Inferior parietal cortex (tissue), 1 donor: ENCODE measurements around the gene PAX2.
"Not testable (repeated sequence)": the region's sequence is repeated elsewhere in the genome, so short reads cannot be mapped to it uniquely, and the experiment has no call there.

Experiments used
- DNase-seq: peaks from one replicate; pipeline ENCODE4 v3.0.0-alpha.2; 2016; ENCODE audit errors: extremely low spot score

Gene PAX2

GRCh38 chr10:100744987-100745881, at the start of gene PAX2:
PAX2 (plus strand) TSS chr10:100745582; CDS start chr10:100746261, 679 bp downstream.
- DNase-seq, result no peak

GRCh38 chr10:100696477-100696901, 48.9 kb upstream of the PAX2 start:
- DNase-seq, result no peak

DNA sequence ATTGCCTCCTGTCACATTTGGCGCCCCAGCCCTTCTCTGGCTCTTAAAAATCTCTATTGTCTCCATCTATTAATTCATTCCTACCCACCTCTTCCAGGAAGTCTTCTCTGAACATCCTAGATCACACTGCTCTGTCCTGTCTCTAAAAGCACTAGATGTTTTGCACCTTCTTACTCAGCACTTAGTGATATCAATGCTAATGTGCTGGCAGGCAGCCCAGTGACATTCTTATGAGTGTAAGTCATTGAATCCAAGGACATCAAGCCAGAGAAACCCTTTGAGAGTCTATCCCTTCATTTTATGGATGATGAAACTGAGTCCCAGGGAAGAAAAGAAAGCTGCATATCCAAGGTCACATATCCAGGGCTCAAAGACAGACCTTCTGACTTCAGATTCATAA, 48.3 kb upstream of the PAX2 start:
- DNase-seq, result no peak

DNA sequence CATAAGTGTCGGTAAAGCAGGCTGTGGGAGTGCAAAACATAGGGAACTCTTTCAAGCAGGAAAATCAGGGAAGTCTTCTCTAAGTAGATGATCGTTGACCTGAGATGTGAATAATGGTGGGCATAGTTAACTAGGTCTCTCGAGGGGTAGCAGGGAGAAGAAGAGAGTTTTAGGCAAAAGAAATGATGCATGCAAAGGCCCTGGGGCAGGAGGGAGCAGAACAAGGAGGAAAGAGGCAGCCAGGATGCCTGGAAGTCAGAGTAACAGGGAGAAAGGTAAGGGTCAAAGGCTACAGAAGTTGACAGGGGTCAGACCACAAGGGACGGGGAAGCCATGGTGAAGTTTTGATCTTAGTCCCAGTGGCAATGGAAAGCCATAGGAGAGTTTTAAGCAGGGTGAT, 47.8 kb upstream of the PAX2 start:
- DNase-seq, result no peak

DNA sequence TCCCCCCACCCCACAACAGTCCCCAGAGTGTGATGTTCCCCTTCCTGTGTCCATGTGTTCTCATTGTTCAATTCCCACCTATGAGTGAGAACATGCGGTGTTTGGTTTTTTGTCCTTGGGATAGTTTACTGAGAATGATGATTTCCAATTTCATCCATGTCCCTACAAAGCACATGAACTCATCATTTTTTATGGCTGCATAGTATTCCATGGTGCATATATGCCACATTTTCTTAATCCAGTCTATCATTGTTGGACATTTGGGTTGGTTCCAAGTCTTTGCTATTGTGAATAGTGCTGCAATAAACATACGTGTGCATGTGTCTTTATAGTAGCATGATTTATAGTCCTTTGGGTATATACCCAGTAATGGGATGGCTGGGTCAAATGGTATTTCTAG, 43.7 kb upstream of the PAX2 start:
- not testable (repeated sequence) for DNase-seq

- DNase-seq, result no peak
Measured at GRCh38 chr10:100705139-100705538, 40.2 kb upstream of the PAX2 start.

DNA sequence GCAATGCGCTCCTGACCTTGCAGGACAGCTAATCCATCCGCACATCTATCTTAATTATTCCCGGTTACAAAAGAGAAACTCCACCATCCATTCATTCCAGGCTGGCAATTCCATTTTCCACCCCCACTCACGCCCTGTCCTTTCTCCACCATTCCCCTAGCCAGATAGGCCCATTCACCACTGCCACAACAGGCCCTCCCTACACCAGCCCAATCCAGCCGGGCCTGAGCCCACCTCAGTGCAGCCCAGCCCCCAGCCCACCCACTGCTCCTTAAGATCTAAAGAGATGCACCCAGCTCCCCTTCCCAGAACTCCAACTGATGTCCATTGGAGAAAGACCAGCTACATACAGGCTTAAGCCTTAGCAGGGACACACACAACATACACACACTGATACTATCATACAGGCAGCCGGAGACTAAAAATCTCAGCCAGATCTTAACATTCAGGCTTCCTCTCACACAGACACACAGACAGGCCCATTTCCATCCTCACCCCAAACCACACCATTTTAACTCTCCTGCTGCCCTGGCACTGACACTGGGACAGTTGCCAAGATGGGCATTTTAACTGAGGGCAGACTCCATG, 38.0 kb upstream of the PAX2 start:
- no peak for DNase-seq

- DNase-seq, result no peak
Measured at GRCh38 chr10:100709146-100710082, 36.0 kb upstream of the PAX2 start.

- DNase-seq, result no peak
Measured at GRCh38 chr10:100710151-100710871, 35.1 kb upstream of the PAX2 start.

- no peak for DNase-seq
Measured at GRCh38 chr10:100713049-100713858, 32.1 kb upstream of the PAX2 start.

GRCh38 chr10:100713859-100714565, 31.4 kb upstream of the PAX2 start:
- no peak for DNase-seq

- DNase-seq, result no peak
Measured at GRCh38 chr10:100714566-100714950, 30.8 kb upstream of the PAX2 start.

- no peak for DNase-seq
Measured at GRCh38 chr10:100715101-100715444, 30.3 kb upstream of the PAX2 start.

DNA sequence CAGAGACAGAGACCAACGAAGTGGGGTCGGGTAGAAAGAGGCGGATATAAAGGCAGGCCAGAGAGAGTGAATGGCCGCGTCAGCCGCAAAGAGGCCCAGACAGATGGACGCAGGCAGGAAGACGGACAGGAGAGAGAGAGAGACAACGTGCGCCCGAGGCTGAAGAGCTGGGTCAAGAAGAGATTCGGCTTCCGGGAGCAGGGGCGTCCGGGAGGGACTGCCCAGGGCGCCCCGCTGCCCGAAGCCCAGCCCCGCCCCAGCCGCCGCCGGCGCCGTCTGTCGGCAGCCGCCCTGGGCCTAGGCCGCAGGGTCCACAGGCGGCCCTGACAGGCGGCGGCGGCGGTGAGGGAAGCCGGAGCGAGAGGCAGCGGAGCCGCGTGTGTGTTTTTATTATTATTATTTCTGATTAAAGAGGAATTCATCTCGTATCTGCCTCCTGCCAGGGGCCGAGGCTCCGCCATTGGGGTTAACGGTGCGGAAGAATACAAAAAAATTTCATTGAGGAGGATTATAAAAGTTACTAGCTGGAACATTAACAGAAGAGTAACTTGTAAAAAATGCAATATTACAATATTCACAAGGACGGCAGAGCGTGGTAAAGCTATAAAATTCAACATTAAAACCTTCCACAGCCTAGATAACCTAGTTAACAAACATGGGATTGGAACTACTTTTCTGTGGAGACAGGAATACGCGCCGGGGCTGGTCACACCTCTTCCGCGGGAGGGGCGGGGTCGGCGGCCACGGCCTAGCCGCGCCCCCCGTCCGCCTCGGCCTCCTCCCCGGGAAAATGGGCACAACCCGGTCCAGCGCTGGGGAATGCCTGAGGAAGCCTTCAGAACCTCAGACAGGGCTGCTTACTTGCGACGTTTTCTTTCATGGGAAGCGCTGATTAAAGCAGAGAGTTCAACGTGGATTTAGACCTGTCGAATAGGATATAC, 29.7 kb upstream of the PAX2 start:
- no peak for DNase-seq

GRCh38 chr10:100717166-100717565, 28.2 kb upstream of the PAX2 start:
- no peak for DNase-seq

DNA sequence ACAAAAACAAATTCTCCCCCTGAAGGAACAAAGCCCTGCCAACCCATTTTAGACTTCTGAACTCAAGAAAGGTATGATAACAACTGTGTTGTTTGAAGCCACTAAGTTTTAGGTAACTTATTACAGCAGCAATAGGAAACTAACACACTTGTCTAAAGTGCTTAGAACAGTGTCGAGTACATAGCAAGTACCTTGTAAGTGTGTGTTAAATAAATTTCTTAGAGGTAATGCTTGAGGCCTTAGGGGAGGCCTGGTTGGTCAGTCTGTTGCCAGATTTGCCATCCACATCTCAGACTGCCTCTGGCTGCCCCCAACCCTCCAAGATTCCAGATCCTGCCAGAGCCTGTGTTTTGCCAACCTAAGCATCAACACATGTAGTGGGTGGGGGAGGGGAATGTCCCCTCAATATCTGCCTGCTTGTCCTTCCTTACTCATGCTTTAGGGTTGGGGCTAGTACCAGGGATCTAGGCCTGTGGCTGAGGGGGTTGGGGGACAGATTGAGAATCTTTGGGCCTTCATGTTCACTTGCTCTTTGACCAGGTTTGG, 27.1 kb upstream of the PAX2 start:
- no peak for DNase-seq

- DNase-seq, result no peak
Measured at GRCh38 chr10:100723180-100723579, 22.2 kb upstream of the PAX2 start.

DNA sequence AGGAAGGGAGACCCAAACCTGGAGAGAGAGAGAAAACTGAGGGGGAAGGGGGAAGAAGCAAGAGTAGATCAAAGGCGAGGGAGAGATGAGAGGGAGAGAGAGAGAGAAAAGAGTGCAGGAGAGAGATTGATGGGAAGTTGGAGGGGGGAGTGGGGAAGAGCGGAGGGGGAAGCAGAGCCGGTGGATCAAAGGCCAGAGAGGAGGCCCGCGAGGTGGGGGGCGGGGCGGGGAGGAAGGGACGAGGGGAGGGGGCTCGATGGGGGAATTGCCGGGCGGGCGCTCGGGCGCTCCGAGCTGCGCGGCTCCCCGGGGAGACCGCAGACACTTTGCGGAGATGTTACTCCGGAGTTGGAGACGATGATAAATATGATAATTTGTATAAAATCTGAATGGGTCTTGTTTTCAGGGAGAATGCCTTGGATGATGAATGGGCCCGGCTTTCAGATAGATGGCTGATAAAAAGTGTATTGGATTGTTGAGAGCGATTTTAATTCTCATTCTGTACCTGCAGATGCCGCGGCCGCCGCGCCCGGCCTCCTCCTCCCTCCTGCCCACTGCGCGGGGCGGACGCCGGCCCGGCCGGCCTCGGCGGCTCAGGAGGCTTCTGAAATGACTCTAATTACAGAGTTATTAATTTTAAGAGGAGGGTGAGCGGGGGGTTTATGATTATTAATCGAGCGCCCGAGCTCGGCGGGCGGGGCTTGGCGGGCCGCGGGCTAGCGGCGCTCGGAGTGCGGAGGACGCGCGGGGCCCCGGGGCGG, 21.4 kb upstream of the PAX2 start:
- DNase-seq, result no peak
